Keratinocyte (primary cell): Measurements from ENCODE around the gene LRRIQ1. TPM values are rescaled to one million over a fixed set of nuclear protein-coding genes. Genes with fewer than 3 reads are reported as not detected.

Experiments
- DNase-seq: peaks from one replicate; pipeline ENCODE4 v3.0.0-alpha.2; 2011; ENCODE audit warnings: low read depth, missing footprints, low spot score
- FAIRE-seq: peaks from 2 replicates; lab custom pipeline; 2011; peaks lifted over from hg19 to GRCh38; lab: Jason Lieb, UNC
- H2AFZ ChIP-seq: 2 replicates; pipeline ENCODE4 v1.6.0; 2012; ENCODE audit warnings: low read length, control low read depth, inconsistent platforms; ENCODE audit not compliant: control insufficient read depth
- H3K27ac ChIP-seq: 2 replicates; pipeline ENCODE4 v1.5.1; 2011; ENCODE audit warnings: low read length; ENCODE audit not compliant: control insufficient read depth, insufficient read depth
- H3K27me3 ChIP-seq: 3 replicates; pipeline ENCODE4 v1.6.0; 2011; ENCODE audit warnings: low read length; ENCODE audit not compliant: control insufficient read depth, insufficient read depth; ENCODE audit errors: extremely low read depth
- H3K36me3 ChIP-seq, 2 experiments: 2 replicates in 1 of 2; 3 replicates in 1 of 2; pipeline ENCODE4 v1.5.1; 2011; ENCODE audit warnings: low read length in 2 of 2, mild to moderate bottlenecking in 1 of 2; ENCODE audit not compliant: control insufficient read depth in 2 of 2, insufficient read depth in 2 of 2; ENCODE audit errors: extremely low read depth in 1 of 2
- H3K4me1 ChIP-seq: 3 replicates; pipeline ENCODE4 v1.5.1; 2011; ENCODE audit warnings: low read length; ENCODE audit not compliant: control insufficient read depth, insufficient read depth; ENCODE audit errors: extremely low read depth
- H3K4me2 ChIP-seq: 3 replicates; pipeline ENCODE4 v1.6.0; 2011; ENCODE audit warnings: low read depth, low read length; ENCODE audit not compliant: control insufficient read depth, insufficient read depth; ENCODE audit errors: extremely low read depth
- H3K4me3 ChIP-seq, 3 experiments: fragments of 200-600 bp in 1 of 3; sonication (generic) in 1 of 3; 2 replicates in 2 of 3; 3 replicates in 1 of 3; pipeline ENCODE4 v1.5.1; 2011 to 2016; ENCODE audit warnings: low read length in 3 of 3, mild to moderate bottlenecking in 3 of 3, control low read depth in 2 of 3, inconsistent platforms in 1 of 3, low read depth in 1 of 3, mixed read lengths in 1 of 3, mixed run types in 1 of 3, moderate library complexity in 1 of 3; ENCODE audit not compliant: control insufficient read depth in 2 of 3, insufficient read depth in 2 of 3; ENCODE audit errors: extremely low read depth in 1 of 3
- H3K79me2 ChIP-seq: 2 replicates; pipeline ENCODE4 v1.6.0; 2012; ENCODE audit warnings: low read length; ENCODE audit not compliant: control insufficient read depth, insufficient read depth
- H3K9ac ChIP-seq: 3 replicates; pipeline ENCODE4 v1.6.0; 2011; ENCODE audit warnings: low read length; ENCODE audit not compliant: control insufficient read depth, insufficient read depth; ENCODE audit errors: extremely low read depth
- H3K9me1 ChIP-seq: 3 replicates; pipeline ENCODE4 v1.6.0; 2011; ENCODE audit warnings: low read length; ENCODE audit not compliant: control insufficient read depth, insufficient read depth; ENCODE audit errors: extremely low read depth
- H3K9me3 ChIP-seq: 2 replicates; pipeline ENCODE4 v1.5.1; 2012; ENCODE audit warnings: low read depth, low read length; ENCODE audit not compliant: control insufficient read depth
- H4K20me1 ChIP-seq: 3 replicates; pipeline ENCODE4 v1.6.0; 2011; ENCODE audit warnings: low read length; ENCODE audit not compliant: control insufficient read depth, insufficient read depth; ENCODE audit errors: extremely low read depth
- CTCF ChIP-seq, 3 experiments: IDR thresholded peaks in 1 of 3; conservative IDR thresholded peaks in 1 of 3; optimal IDR thresholded peaks in 1 of 3; 2 replicates in 2 of 3; 3 replicates in 1 of 3; pipeline versions ENCODE3 to v1.5.1; 2011; ENCODE audit warnings: low read length in 3 of 3, mild to moderate bottlenecking in 3 of 3, moderate library complexity in 2 of 3, control low read depth in 1 of 3, inconsistent platforms in 1 of 3; ENCODE audit not compliant: insufficient read depth in 2 of 3; ENCODE audit errors: extremely low read depth in 1 of 3
- EZH2 ChIP-seq: IDR thresholded peaks from one replicate; pipeline ENCODE4 v1.6.1; 2012; ENCODE audit warnings: inconsistent platforms, mild to moderate bottlenecking, low read length, moderate library complexity
- dilution Hi-C: fragments of 300-500 bp; cut with MboI; formaldehyde crosslinking; loops from one replicate; pipeline ENCODE4 v1.7.0; 2020; ENCODE audit warnings: low sequenced_read_pairs; ENCODE audit not compliant: extremely low pct_ligation_motif_present
- polyA plus RNA-seq, 5 experiments: library from polyadenylated mRNA; depleted of rRNA in 3 of 5; stranded (reverse) in 3 of 5; stranded (forward) in 1 of 5; unstranded in 1 of 5; fragments of >200 nt; gene quantifications; 1 replicate in 1 of 5; 2 replicates in 3 of 5; 3 replicates in 1 of 5; pipeline versions ENCODE4 v1.2.1 to v1.2.3, GENCODE V29; 2011 to 2012; ENCODE audit warnings: missing spikeins in 2 of 5, low read depth in 1 of 5, low replicate concordance in 1 of 5

The LRRIQ1 gene
- polyA plus RNA-seq, 1 donor (not counting 4 experiments of a cell fraction or from before 2014, with no cell fraction given): 0.84 TPM

DNA sequence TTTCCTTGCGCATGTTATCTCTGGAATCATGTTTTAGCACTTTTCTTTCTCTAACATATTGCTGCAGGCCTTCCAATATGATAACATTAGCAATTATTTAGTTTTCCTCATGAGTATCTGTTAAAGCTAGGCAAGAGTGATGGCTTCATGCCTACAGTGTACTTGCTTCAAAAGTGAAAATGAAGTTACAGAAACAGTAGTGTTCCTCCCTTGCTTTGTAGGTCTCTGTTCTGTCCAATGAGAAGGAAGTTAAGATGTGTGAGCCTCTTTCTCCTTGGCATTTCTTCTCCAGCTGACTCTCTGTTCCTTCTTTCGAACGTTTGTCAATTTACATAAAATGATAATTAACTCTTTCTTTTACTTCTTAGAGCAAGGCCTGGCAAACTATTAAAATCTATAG, 22.2 kb downstream of the LRRIQ1 start:
- Histone ChIP-seq H3K4me1 (no peaks in the 10 kb centered on the region), H3K36me3 (no peaks in the 10 kb centered on the region), H4K20me1 (no peaks in the 10 kb centered on the region), H3K79me2 (no peaks in the 10 kb centered on the region), H3K9me3 (no peaks in the 10 kb centered on the region), H3K4me3 (no peak overlapping the region), H2AFZ (peak overlapping the region; percentile 40), H3K27me3 (no peaks in the 10 kb centered on the region), H3K9me1 (no peaks in the 10 kb centered on the region), H3K4me2 (no peak overlapping the region), H3K9ac (no peak overlapping the region), H3K27ac (no peak overlapping the region)
- DNase-seq (no peak), FAIRE-seq (no peak)
- dilution Hi-C loops: no loop called here
- TF ChIP-seq EZH2 (no peak), CTCF (optimal IDR thresholded peaks at IDR 0.05 in 1 of 3, IDR thresholded peaks at IDR 0.05 in 1 of 3, conservative IDR thresholded peaks at IDR 0.05 in 1 of 3; ENCODE audit: extremely low read depth in 1 of 3, insufficient read depth in 2 of 3, low read length in 3 of 3) (no peak)

- Histone ChIP-seq H3K4me2 (no peak overlapping the region), H3K9me3 (no peaks in the 10 kb centered on the region), H3K36me3 (no peaks in the 10 kb centered on the region), H2AFZ (no peak overlapping the region), H3K27ac (no peak overlapping the region), H3K4me1 (no peaks in the 10 kb centered on the region), H3K9ac (no peak overlapping the region), H3K9me1 (no peaks in the 10 kb centered on the region), H3K4me3 (no peak overlapping the region), H3K27me3 (no peaks in the 10 kb centered on the region), H4K20me1 (no peaks in the 10 kb centered on the region), H3K79me2 (no peaks in the 10 kb centered on the region)
- FAIRE-seq: no peak
- TF ChIP-seq EZH2 (no peak), CTCF (optimal IDR thresholded peaks at IDR 0.05 in 1 of 3, IDR thresholded peaks at IDR 0.05 in 1 of 3, conservative IDR thresholded peaks at IDR 0.05 in 1 of 3; ENCODE audit: extremely low read depth in 1 of 3, insufficient read depth in 2 of 3, low read length in 3 of 3) (no peak)
- dilution Hi-C loops: no loop called here
- DNase-seq: no peak
These were observed 23.4 kb downstream of the LRRIQ1 start for GRCh38 chr12:85059594-85059993.
